ENCODE measurements around the gene DPYSL3. TPM values are rescaled to one million over a fixed set of nuclear protein-coding genes. Genes with fewer than 3 reads are reported as not detected.

The DPYSL3 gene
- polyA plus RNA-seq, 1 of the 3 experiments (the other 2 are of a cell fraction) = 123 TPM

- CTCF ChIA-PET = interaction anchor here (1.1 to 1.4 kb wide), 2 partner anchors 22 to 24 kb away, joined by 3 read pairs; no protein-coding TSS in a partner anchor
- POLR2A ChIA-PET = no interaction called here
- no peaks in the 10 kb centered on the region for H3F3A ChIP-seq (replicated peaks; ENCODE audit: insufficient read depth)
- DNase-seq = no peak
- no peak overlapping the region for H3K27ac ChIP-seq (ENCODE audit: low read depth in 2 of 2, low read length in 1 of 2)
- no peaks in the 10 kb centered on the region for H3K36me3 ChIP-seq (replicated peaks in 1 of 2; ENCODE audit: control insufficient read depth in 1 of 2, insufficient read depth in 2 of 2, low read length in 1 of 2)
- H3K4me2 ChIP-seq = no peak overlapping the region
- H2AFZ ChIP-seq (ENCODE audit: low read depth) = peak overlapping the region; percentile 47; the same call in 1 of the 2 replicates
- WGBS (ENCODE audit: low lambda C conversion rate) = 89% methylated on average over 5 of the region's 5 CpGs
- H3K9ac ChIP-seq = no peak overlapping the region
- no peak overlapping the region for H3K4me3 ChIP-seq (ENCODE audit: low read depth in 2 of 2, low read length in 1 of 2)
- H3K79me2 ChIP-seq (ENCODE audit: insufficient read depth) = no peaks in the 10 kb centered on the region
- TF ChIP-seq CHD2 (IDR thresholded peaks at IDR 0.05; ENCODE audit: low read length, partially characterized antibody) (no peak), SIN3A (IDR thresholded peaks at IDR 0.05; ENCODE audit: borderline replicate concordance, low read depth, low read length) (no peak), ELF1 (IDR thresholded peaks at IDR 0.05) (no peak), NRF1 (IDR thresholded peaks at IDR 0.05; ENCODE audit: low read depth, low read length) (no peak), YY1 (IDR thresholded peaks at IDR 0.05; ENCODE audit: low read depth) (no peak), PBX3 (IDR thresholded peaks at IDR 0.05) (no peak), MAX (IDR thresholded peaks at IDR 0.05; ENCODE audit: low read depth) (no peak), RFX5 (IDR thresholded peaks at IDR 0.05; ENCODE audit: low read length) (no peak), TCF12 (IDR thresholded peaks at IDR 0.05) (no peak)
- no peaks in the 10 kb centered on the region for H4K20me1 ChIP-seq (ENCODE audit: insufficient read depth)
- H3K9me3 ChIP-seq = no peaks in the 10 kb centered on the region
- no peaks in the 10 kb centered on the region for H3K27me3 ChIP-seq (ENCODE audit: insufficient read depth)
- no peaks in the 10 kb centered on the region; a peak in 1 of 4 replicates for H3K4me1 ChIP-seq (ENCODE audit: control insufficient read depth in 1 of 2, insufficient read depth in 2 of 2, low read depth in 1 of 2, low read length in 1 of 2)
- H3K9me2 ChIP-seq = no peaks in the 10 kb centered on the region
Measured at GRCh38 chr5:147348451-147348850, 161.4 kb downstream of the DPYSL3 start.

GRCh38 chr5:147348046-147348445, 161.8 kb downstream of the DPYSL3 start:
- POLR2A ChIA-PET = no interaction called here
- Histone ChIP-seq H3K27me3 (ENCODE audit: insufficient read depth) (no peaks in the 10 kb centered on the region), H4K20me1 (ENCODE audit: insufficient read depth) (no peaks in the 10 kb centered on the region), H3K36me3 (replicated peaks in 1 of 2; ENCODE audit: control insufficient read depth in 1 of 2, insufficient read depth in 2 of 2, low read length in 1 of 2) (no peaks in the 10 kb centered on the region), H3K9ac (no peak overlapping the region), H3K9me2 (no peaks in the 10 kb centered on the region), H3K4me3 (ENCODE audit: low read depth in 2 of 2, low read length in 1 of 2) (no peak overlapping the region), H2AFZ (ENCODE audit: low read depth) (peak overlapping the region; percentile 47; the same call in 1 of the 2 replicates), H3F3A (replicated peaks; ENCODE audit: insufficient read depth) (no peaks in the 10 kb centered on the region), H3K79me2 (ENCODE audit: insufficient read depth) (no peaks in the 10 kb centered on the region), H3K4me2 (no peak overlapping the region), H3K9me3 (no peaks in the 10 kb centered on the region), H3K4me1 (ENCODE audit: control insufficient read depth in 1 of 2, insufficient read depth in 2 of 2, low read depth in 1 of 2, low read length in 1 of 2) (no peaks in the 10 kb centered on the region; a peak in 1 of 4 replicates), H3K27ac (ENCODE audit: low read depth in 2 of 2, low read length in 1 of 2) (no peak overlapping the region)
- CTCF ChIA-PET = interaction anchor here (1.4 kb wide), 1 partner anchor 22 kb away, joined by 3 read pairs; no protein-coding TSS in a partner anchor
- no peak for DNase-seq
- 74% methylated on average over 2 of the region's 2 CpGs for WGBS (ENCODE audit: low lambda C conversion rate)
- TF ChIP-seq SIN3A (IDR thresholded peaks at IDR 0.05; ENCODE audit: borderline replicate concordance, low read depth, low read length) (no peak), USF2 (IDR thresholded peaks at IDR 0.05; ENCODE audit: borderline replicate concordance, low read depth, low read length) (no peak), ZBTB33 (IDR thresholded peaks at IDR 0.05; ENCODE audit: borderline replicate concordance, low read depth) (no peak), RXRA (IDR thresholded peaks at IDR 0.05; ENCODE audit: borderline replicate concordance, low read depth) (no peak), ELF1 (IDR thresholded peaks at IDR 0.05) (no peak), USF1 (IDR thresholded peaks at IDR 0.05; ENCODE audit: borderline replicate concordance, low read depth) (no peak), MXI1 (IDR thresholded peaks at IDR 0.05; ENCODE audit: low read depth, low read length) (no peak), POLR2AphosphoS5 (IDR thresholded peaks at IDR 0.05; ENCODE audit: low read depth, low read length) (no peak), YY1 (IDR thresholded peaks at IDR 0.05; ENCODE audit: low read depth) (no peak), FOXJ3 (CRISPR knock-in tag; IDR thresholded peaks at IDR 0.05) (no peak), TCF12 (IDR thresholded peaks at IDR 0.05) (no peak), MEF2A (IDR thresholded peaks at IDR 0.05; ENCODE audit: borderline replicate concordance, low read depth) (no peak), NFIC (IDR thresholded peaks at IDR 0.05; ENCODE audit: borderline replicate concordance) (no peak), JUND (IDR thresholded peaks at IDR 0.05) (no peak), PBX3 (IDR thresholded peaks at IDR 0.05) (no peak)

All from SK-N-SH (cell line).